NCI-H524 treated with DMSO at 0.1 percent for 48 hours (cell line): ENCODE data around the gene WEE1.
"Not testable (repeated sequence)": the region's sequence is repeated elsewhere in the genome, so short reads cannot be mapped to it uniquely, and the experiment has no call there.

Experiments
- DNase-seq: peaks from one replicate; lab custom pipeline; 2025; lab: John Stamatoyannopoulos, UW

The WEE1 gene

GRCh38 chr11:9596926-9597464, 23.5 kb downstream of the WEE1 start:
- no peak for DNase-seq

GRCh38 chr11:9600166-9600565, 26.7 kb downstream of the WEE1 start:
- DNase-seq = no peak

GRCh38 chr11:9600644-9601036, 27.2 kb downstream of the WEE1 start:
- no peak for DNase-seq

GRCh38 chr11:9601037-9601875, 27.8 kb downstream of the WEE1 start:
- no peak for DNase-seq

GRCh38 chr11:9601876-9602199, 28.4 kb downstream of the WEE1 start:
- no peak for DNase-seq

- DNase-seq = not testable (repeated sequence)
These were observed 29.7 kb downstream of the WEE1 start for GRCh38 chr11:9603214-9603613.

- DNase-seq = no peak
These were observed 30.7 kb downstream of the WEE1 start for GRCh38 chr11:9604134-9604533.

- no peak for DNase-seq
These were observed 32.3 kb downstream of the WEE1 start for GRCh38 chr11:9605742-9606141.

GRCh38 chr11:9606809-9607510, 33.5 kb downstream of the WEE1 start:
- no peak for DNase-seq

- no peak for DNase-seq
These were observed 34.0 kb downstream of the WEE1 start for GRCh38 chr11:9607511-9607899.

- no peak for DNase-seq
These were observed 35.7 kb downstream of the WEE1 start for GRCh38 chr11:9609002-9609759.

GRCh38 chr11:9609841-9610240, 36.4 kb downstream of the WEE1 start:
- no peak for DNase-seq

GRCh38 chr11:9613118-9613829, 39.8 kb downstream of the WEE1 start:
- peak; percentile 20 for DNase-seq

GRCh38 chr11:9613830-9614762, 40.6 kb downstream of the WEE1 start:
- peak; percentile 20 for DNase-seq

- DNase-seq = no peak
These were observed 41.6 kb downstream of the WEE1 start for GRCh38 chr11:9615031-9615451.

GRCh38 chr11:9616042-9616675, 42.7 kb downstream of the WEE1 start:
- no peak for DNase-seq

GRCh38 chr11:9616858-9617257, 43.4 kb downstream of the WEE1 start:
- DNase-seq = no peak

- DNase-seq = no peak
These were observed 44.5 kb downstream of the WEE1 start for GRCh38 chr11:9617940-9618339.

- DNase-seq = no peak
These were observed 45.5 kb downstream of the WEE1 start for GRCh38 chr11:9619004-9619403.

- DNase-seq = no peak
These were observed 46.5 kb downstream of the WEE1 start for GRCh38 chr11:9619971-9620370.
